ENCODE results near the gene FTHL17. TPM values are rescaled to one million over a fixed set of nuclear protein-coding genes. Genes with fewer than 3 reads are reported as not detected.

FTHL17 gene
- total and polyA plus RNA-seq, 4 donors: not detected

- Histone ChIP-seq H3K4me3 (no peak overlapping the region), H3K36me3 (ENCODE audit: control insufficient read depth in 4 of 4, insufficient read depth in 4 of 4, low read length in 4 of 4) (no peaks in the 10 kb centered on the region), H3K27me3 (ENCODE audit: control insufficient read depth in 3 of 3, insufficient read depth in 3 of 3, low read length in 2 of 3) (no peaks in the 10 kb centered on the region), H3K9me3 (ENCODE audit: control insufficient read depth in 4 of 4, insufficient read depth in 3 of 4, low read length in 3 of 4) (peaks cover 0 to 5% (median 0%) of the 10 kb centered on the region in 4 donors), H3K27ac (ENCODE audit: low read depth in 1 of 2, low read length in 1 of 2) (no peak overlapping the region), H3K4me1 (ENCODE audit: control insufficient read depth in 5 of 5, insufficient read depth in 5 of 5, low read length in 5 of 5) (no peaks in the 10 kb centered on the region), H3K9ac (ENCODE audit: insufficient read depth in 1 of 2, low read length in 2 of 2) (no peak overlapping the region)
- no peak for TF ChIP-seq CTCF (IDR thresholded peaks at IDR 0.05; ENCODE audit: control extremely low read depth, extremely low read depth)
- ATAC-seq (ENCODE audit: insufficient read depth, low FRiP score): no peak
- WGBS, 2 donors: 57 to 100% methylated on average over 1 of the region's 1 CpG
- DNase-seq: no peak
Measured at GRCh38 chrX:31091819-31092218, 20.0 kb upstream of the FTHL17 start.

- DNase-seq (no peak), ATAC-seq (ENCODE audit: insufficient read depth, low FRiP score) (no peak)
- Histone ChIP-seq H3K27me3 (ENCODE audit: control insufficient read depth in 3 of 3, insufficient read depth in 3 of 3, low read length in 2 of 3) (no peaks in the 10 kb centered on the region), H3K9ac (ENCODE audit: insufficient read depth in 1 of 2, low read length in 2 of 2) (no peak overlapping the region), H3K4me1 (ENCODE audit: control insufficient read depth in 5 of 5, insufficient read depth in 5 of 5, low read length in 5 of 5) (no peaks in the 10 kb centered on the region), H3K36me3 (ENCODE audit: control insufficient read depth in 4 of 4, insufficient read depth in 4 of 4, low read length in 4 of 4) (no peaks in the 10 kb centered on the region), H3K4me3 (no peak overlapping the region), H3K27ac (ENCODE audit: low read depth in 1 of 2, low read length in 1 of 2) (no peak overlapping the region), H3K9me3 (ENCODE audit: control insufficient read depth in 4 of 4, insufficient read depth in 3 of 4, low read length in 3 of 4) (peaks cover 0 to 16% (median 2%) of the 10 kb centered on the region in 4 donors)
- WGBS, 2 donors: 70 to 90% methylated on average over 2 of the region's 2 CpGs
- TF ChIP-seq CTCF (IDR thresholded peaks at IDR 0.05; ENCODE audit: control extremely low read depth, extremely low read depth): no peak
Measured at GRCh38 chrX:31074522-31074921, 2.7 kb upstream of the FTHL17 start.

GRCh38 chrX:31071262-31071661 is 579 bp downstream of the FTHL17 start:
- H3K27me3 ChIP-seq (ENCODE audit: control insufficient read depth in 3 of 3, insufficient read depth in 3 of 3, low read length in 2 of 3): no peaks in the 10 kb centered on the region
- no peak overlapping the region for H3K9ac ChIP-seq (ENCODE audit: insufficient read depth in 1 of 2, low read length in 2 of 2)
- DNase-seq (no peak), ATAC-seq (ENCODE audit: insufficient read depth, low FRiP score) (no peak)
- no peak for TF ChIP-seq CTCF (IDR thresholded peaks at IDR 0.05; ENCODE audit: control extremely low read depth, extremely low read depth)
- peaks cover 0 to 3% (median 0%) of the 10 kb centered on the region in 4 donors for H3K36me3 ChIP-seq (ENCODE audit: control insufficient read depth in 4 of 4, insufficient read depth in 4 of 4, low read length in 4 of 4)
- peaks cover 0 to 15% (median 3%) of the 10 kb centered on the region in 4 donors for H3K9me3 ChIP-seq (ENCODE audit: control insufficient read depth in 4 of 4, insufficient read depth in 3 of 4, low read length in 3 of 4)
- WGBS, 2 donors: 87 to 93% methylated on average over 18 of the region's 18 CpGs
- H3K4me3 ChIP-seq: no peak overlapping the region
- H3K4me1 ChIP-seq (ENCODE audit: control insufficient read depth in 5 of 5, insufficient read depth in 5 of 5, low read length in 5 of 5): no peaks in the 10 kb centered on the region
- no peak overlapping the region for H3K27ac ChIP-seq (ENCODE audit: low read depth in 1 of 2, low read length in 1 of 2)

GRCh38 chrX:31070057-31070468 is 1.8 kb downstream of the FTHL17 start:
- no peak for TF ChIP-seq CTCF (IDR thresholded peaks at IDR 0.05; ENCODE audit: control extremely low read depth, extremely low read depth)
- Histone ChIP-seq H3K4me3 (no peak overlapping the region), H3K4me1 (ENCODE audit: control insufficient read depth in 5 of 5, insufficient read depth in 5 of 5, low read length in 5 of 5) (no peaks in the 10 kb centered on the region), H3K36me3 (ENCODE audit: control insufficient read depth in 4 of 4, insufficient read depth in 4 of 4, low read length in 4 of 4) (peaks cover 0 to 3% (median 0%) of the 10 kb centered on the region in 4 donors), H3K9ac (ENCODE audit: insufficient read depth in 1 of 2, low read length in 2 of 2) (no peak overlapping the region), H3K9me3 (ENCODE audit: control insufficient read depth in 4 of 4, insufficient read depth in 3 of 4, low read length in 3 of 4) (peaks cover 0 to 12% (median 3%) of the 10 kb centered on the region in 4 donors), H3K27me3 (ENCODE audit: control insufficient read depth in 3 of 3, insufficient read depth in 3 of 3, low read length in 2 of 3) (no peaks in the 10 kb centered on the region), H3K27ac (ENCODE audit: low read depth in 1 of 2, low read length in 1 of 2) (no peak overlapping the region)
- DNase-seq (peak in 1 of 3 donors; percentile 12), ATAC-seq (ENCODE audit: insufficient read depth, low FRiP score) (no peak)
